B cell (primary cell): ENCODE results near the gene SNX14. TPM values are rescaled to one million over a fixed set of nuclear protein-coding genes. Genes with fewer than 3 reads are reported as not detected.

ENCODE experiments used
- ATAC-seq: fragments of 200-7000 bp; cut with Tn5 transposase; one replicate; pipeline ENCODE4 v1.10.0; 2021; ENCODE audit warnings: low read depth, mild to moderate bottlenecking, moderate number of reproducible peaks, moderate library complexity
- CTCF ChIA-PET: fragments of 350-600 bp; sonication (Branson Sonifier 250); formaldehyde crosslinking; loops from one replicate; lab custom pipeline; 2021; ENCODE audit warnings: antibody characterized with exemption, inconsistent platforms; lab: Charles Lee
- POLR2A ChIA-PET: fragments of 350-600 bp; sonication (Branson Sonifier 250); formaldehyde crosslinking; loops from one replicate; lab custom pipeline; 2021; ENCODE audit warnings: antibody characterized with exemption; lab: Charles Lee
- DNase-seq: peaks from one replicate; pipeline ENCODE4 v3.0.0; 2013
- H2AFZ ChIP-seq: 2 replicates; pipeline ENCODE4 v1.6.1; 2012; ENCODE audit warnings: mild to moderate bottlenecking, low read depth, low read length; ENCODE audit not compliant: insufficient read depth, poor library complexity, severe bottlenecking
- H3K27ac ChIP-seq, 2 donors: 1 replicate in 1 of 2; 2 replicates in 1 of 2; pipeline ENCODE4 v1.5.1; 2012 to 2013; ENCODE audit warnings: low read length in 2 of 2, mild to moderate bottlenecking in 2 of 2, moderate library complexity in 1 of 2
- H3K27me3 ChIP-seq, 4 experiments: fragments of 200-600 bp in 1 of 4; sonication (generic) in 1 of 4; replicated peaks in 1 of 4; 1 replicate in 2 of 4; 2 replicates in 2 of 4; pipeline versions ENCODE4 v1.6.1 to v1.7.0; 2013 to 2016; ENCODE audit warnings: low read length in 3 of 4, mild to moderate bottlenecking in 2 of 4, mixed read lengths in 1 of 4, moderate library complexity in 1 of 4; ENCODE audit not compliant: insufficient read depth in 4 of 4, control insufficient read depth in 3 of 4; ENCODE audit errors: control extremely low read depth in 1 of 4
- H3K36me3 ChIP-seq, 2 experiments: replicated peaks in 1 of 2; 1 replicate in 1 of 2; 2 replicates in 1 of 2; pipeline versions ENCODE4 v1.6.1 to v1.7.1; 2013; ENCODE audit warnings: low read length in 1 of 2; ENCODE audit not compliant: insufficient read depth in 2 of 2, control insufficient read depth in 1 of 2; ENCODE audit errors: control extremely low read depth in 1 of 2, extremely low read depth in 1 of 2
- H3K4me1 ChIP-seq, 2 donors: fragments of 200-600 bp in 1 of 2; sonication (generic) in 1 of 2; 1 replicate in 1 of 2; 2 replicates in 1 of 2; pipeline versions ENCODE4 v1.5.1 to v1.6.1; 2013 to 2017; ENCODE audit warnings: low read length in 2 of 2; ENCODE audit not compliant: control insufficient read depth in 2 of 2, insufficient read depth in 2 of 2
- H3K4me2 ChIP-seq: replicated peaks from 2 replicates; pipeline ENCODE3; 2012; ENCODE audit warnings: mild to moderate bottlenecking, low read depth, low read length; ENCODE audit not compliant: poor library complexity, severe bottlenecking
- H3K4me3 ChIP-seq, 5 experiments: fragments of 200-600 bp in 1 of 5; sonication (generic) in 1 of 5; 1 replicate in 3 of 5; 2 replicates in 2 of 5; pipeline versions ENCODE4 v1.5.1 to v1.7.0; 2011 to 2016; ENCODE audit warnings: low read length in 4 of 5, mild to moderate bottlenecking in 4 of 5, low read depth in 2 of 5, control low read depth in 1 of 5, moderate library complexity in 1 of 5; ENCODE audit not compliant: insufficient read depth in 1 of 5; ENCODE audit errors: control extremely low read depth in 1 of 5, extremely low read depth in 1 of 5
- H3K79me2 ChIP-seq: fragments of 200-600 bp; sonication (generic); one replicate; pipeline ENCODE4 v1.6.0; 2016; ENCODE audit warnings: low read length; ENCODE audit not compliant: control insufficient read depth, insufficient read depth
- H3K9ac ChIP-seq: fragments of 200-600 bp; sonication (generic); 2 replicates; pipeline ENCODE4 v1.6.1; 2017; ENCODE audit warnings: mild to moderate bottlenecking, low read length, moderate library complexity
- H3K9me3 ChIP-seq, 3 donors: one replicate each; pipeline versions ENCODE4 v1.6.1 to v1.7.1; 2013; ENCODE audit warnings: low read length in 2 of 3; ENCODE audit not compliant: control insufficient read depth in 2 of 3, insufficient read depth in 1 of 3; ENCODE audit errors: control extremely low read depth in 1 of 3
- H4K20me1 ChIP-seq: 2 replicates; pipeline ENCODE4 v1.6.0; 2012; ENCODE audit warnings: mild to moderate bottlenecking, low read length; ENCODE audit not compliant: insufficient read depth, control insufficient read depth, poor library complexity, severe bottlenecking
- H3K27ac Mint-ChIP-seq: one replicate; pipeline ENCODE4 v1.8.0; 2021; ENCODE audit warnings: mixed read lengths
- H3K27me3 Mint-ChIP-seq: one replicate; pipeline ENCODE4 v1.8.0; 2021; ENCODE audit warnings: mixed read lengths
- H3K4me1 Mint-ChIP-seq: one replicate; pipeline ENCODE4 v1.8.0; 2021; ENCODE audit warnings: mixed read lengths
- H3K4me3 Mint-ChIP-seq: one replicate; pipeline ENCODE4 v1.8.0; 2021; ENCODE audit warnings: mixed read lengths
- H3K9me3 Mint-ChIP-seq: one replicate; pipeline ENCODE4 v1.8.0; 2022; ENCODE audit warnings: mixed read lengths; ENCODE audit not compliant: insufficient read depth
- EZH2 ChIP-seq: IDR thresholded peaks from 2 replicates; pipeline ENCODE4 v1.6.1; 2012; ENCODE audit warnings: borderline replicate concordance, low read depth, mild to moderate bottlenecking, moderate library complexity, low read length; ENCODE audit not compliant: insufficient read depth, poor library complexity, severe bottlenecking
- WGBS: methylation state at CpG from one replicate; pipeline ENCODE4 v1.1.5; 2013; ENCODE audit warnings: missing lambda C conversion rate; ENCODE audit not compliant: insufficient coverage; 5-methylcytosine and 5-hydroxymethylcytosine counted together
- intact Hi-C: fragments of 100-400 bp; cut with micrococcal nuclease; formaldehyde crosslinking; loops from one replicate; pipeline ENCODE4 v1.10.0; 2022
- polyA plus RNA-seq: library from polyadenylated mRNA; depleted of rRNA; stranded (reverse); fragments of >200 nt; gene quantifications from 2 replicates; pipeline ENCODE4 v1.2.3, GENCODE V29; 2012
- total RNA-seq, 2 donors: library from RNA; stranded (reverse); fragments of 120-200 nt in 1 of 2; gene quantifications; 1 replicate in 1 of 2; 2 replicates in 1 of 2; pipeline versions ENCODE4 v1.2.3 to v1.2.4, GENCODE V29; 2013 to 2022
- TF ChIP-seq, protein P1 (sequence below): fragments of 200-600 bp; IDR thresholded peaks from one replicate; pipeline ENCODE4 v1.8.0; 2022; ENCODE audit warnings: antibody characterized with exemption, mild to moderate bottlenecking

SNX14 gene
- total and polyA plus RNA-seq, 2 donors (not counting 1 experiment from before 2014, with no cell fraction given), result 36.9 to 80.0 TPM

DNA sequence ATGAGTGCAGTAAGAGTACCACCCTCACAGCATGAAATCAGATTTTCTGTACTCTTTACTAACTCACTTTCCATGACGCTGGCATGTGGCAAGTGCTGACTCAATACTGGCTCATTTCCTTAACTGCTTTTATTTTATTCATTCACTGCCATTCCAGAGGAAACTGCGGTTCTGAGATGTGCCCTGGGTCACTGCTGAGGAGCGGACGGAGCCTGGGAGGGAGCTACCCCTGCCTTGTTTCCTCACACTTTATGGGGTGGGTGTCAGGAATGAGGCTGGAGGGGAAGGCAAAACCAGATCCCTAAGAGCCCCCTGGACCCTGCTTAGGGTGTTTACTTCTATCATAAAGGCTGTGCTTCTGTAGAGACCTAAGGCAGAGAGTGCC is 129.4 kb downstream of the SNX14 start:
- no peaks in the 10 kb centered on the region for H3K9me3 Mint-ChIP-seq
- Histone ChIP-seq H3K9me3 (no peaks in the 10 kb centered on the region), H3K36me3 (no peaks in the 10 kb centered on the region), H3K4me2 (no peak overlapping the region), H3K4me3 (no peak overlapping the region), H4K20me1 (no peaks in the 10 kb centered on the region), H2AFZ (no peak overlapping the region), H3K9ac (no peak overlapping the region), H3K79me2 (peaks cover 10% of the 10 kb centered on the region), H3K27ac (no peak overlapping the region), H3K4me1 (peaks cover 33 to 51% of the 10 kb centered on the region in 2 donors), H3K27me3 (no peaks in the 10 kb centered on the region)
- no peak overlapping the region for H3K4me3 Mint-ChIP-seq
- no peak for DNase-seq
- POLR2A ChIA-PET, result no interaction called here
- TF ChIP-seq, protein P1, sequence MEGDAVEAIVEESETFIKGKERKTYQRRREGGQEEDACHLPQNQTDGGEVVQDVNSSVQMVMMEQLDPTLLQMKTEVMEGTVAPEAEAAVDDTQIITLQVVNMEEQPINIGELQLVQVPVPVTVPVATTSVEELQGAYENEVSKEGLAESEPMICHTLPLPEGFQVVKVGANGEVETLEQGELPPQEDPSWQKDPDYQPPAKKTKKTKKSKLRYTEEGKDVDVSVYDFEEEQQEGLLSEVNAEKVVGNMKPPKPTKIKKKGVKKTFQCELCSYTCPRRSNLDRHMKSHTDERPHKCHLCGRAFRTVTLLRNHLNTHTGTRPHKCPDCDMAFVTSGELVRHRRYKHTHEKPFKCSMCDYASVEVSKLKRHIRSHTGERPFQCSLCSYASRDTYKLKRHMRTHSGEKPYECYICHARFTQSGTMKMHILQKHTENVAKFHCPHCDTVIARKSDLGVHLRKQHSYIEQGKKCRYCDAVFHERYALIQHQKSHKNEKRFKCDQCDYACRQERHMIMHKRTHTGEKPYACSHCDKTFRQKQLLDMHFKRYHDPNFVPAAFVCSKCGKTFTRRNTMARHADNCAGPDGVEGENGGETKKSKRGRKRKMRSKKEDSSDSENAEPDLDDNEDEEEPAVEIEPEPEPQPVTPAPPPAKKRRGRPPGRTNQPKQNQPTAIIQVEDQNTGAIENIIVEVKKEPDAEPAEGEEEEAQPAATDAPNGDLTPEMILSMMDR, result no peak
- no peak for TF ChIP-seq EZH2
- WGBS, result 50% methylated on average over 1 of the region's 4 CpGs
- ATAC-seq, result no peak
- CTCF ChIA-PET, result interaction anchor here (1.2 to 3.4 kb wide), 6 partner anchors 14 to 109 kb away, joined by 3 to 30 read pairs (median 6); partner anchors contain the start of gene NT5E
- H3K4me1 Mint-ChIP-seq, result peaks cover 62% of the 10 kb centered on the region
- intact Hi-C loops, result loop anchor here (5.0 kb wide), 1 partner anchor 47 kb away; no protein-coding TSS in a partner anchor
- peaks cover 2% of the 10 kb centered on the region for H3K27me3 Mint-ChIP-seq
- H3K27ac Mint-ChIP-seq, result no peak overlapping the region

DNA sequence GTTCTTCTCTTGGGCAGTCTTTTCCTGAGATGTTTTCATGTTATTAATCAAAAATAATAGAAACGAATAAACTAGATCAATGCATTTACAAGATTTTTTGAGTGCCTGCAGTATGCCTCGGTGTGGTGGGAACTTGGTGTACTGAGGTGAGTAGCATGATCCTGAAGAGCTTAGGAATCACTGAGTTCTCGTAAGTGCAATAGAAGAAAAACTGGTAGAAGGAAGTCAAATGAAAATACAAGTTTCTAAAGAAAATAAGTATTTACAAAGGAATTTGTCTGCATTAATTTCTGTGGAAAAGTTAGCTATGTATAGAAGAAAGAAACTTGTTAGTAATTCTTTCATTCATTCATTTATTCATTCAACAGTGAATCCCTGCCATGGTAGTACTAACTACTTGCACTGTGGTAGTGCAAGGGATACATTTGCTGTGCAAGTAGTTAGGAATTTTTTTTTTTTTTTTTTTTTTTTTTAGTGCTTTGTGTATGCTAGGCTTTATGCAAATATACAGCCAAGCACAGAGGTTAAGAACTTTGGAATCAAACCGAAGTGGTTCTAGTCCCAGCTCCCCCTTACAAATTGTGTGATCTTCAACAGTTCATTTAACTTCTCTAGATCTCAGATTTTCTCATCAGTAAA is 129.9 kb downstream of the SNX14 start:
- Histone ChIP-seq H2AFZ (no peak overlapping the region), H3K9me3 (no peaks in the 10 kb centered on the region), H3K79me2 (peaks cover 10% of the 10 kb centered on the region), H3K9ac (no peak overlapping the region), H3K4me3 (no peak overlapping the region), H3K27me3 (no peaks in the 10 kb centered on the region), H3K4me1 (peaks cover 37 to 55% of the 10 kb centered on the region in 2 donors), H3K4me2 (no peak overlapping the region), H3K27ac (no peak overlapping the region), H3K36me3 (no peaks in the 10 kb centered on the region), H4K20me1 (no peaks in the 10 kb centered on the region)
- DNase-seq (no peak), ATAC-seq (no peak)
- H3K9me3 Mint-ChIP-seq, result no peaks in the 10 kb centered on the region
- peaks cover 2% of the 10 kb centered on the region for H3K27me3 Mint-ChIP-seq
- intact Hi-C loops, result loop anchor here (5.0 kb wide), 1 partner anchor 46 kb away; no protein-coding TSS in a partner anchor
- peaks cover 66% of the 10 kb centered on the region for H3K4me1 Mint-ChIP-seq
- H3K27ac Mint-ChIP-seq, result no peak overlapping the region
- no peak overlapping the region for H3K4me3 Mint-ChIP-seq
- POLR2A ChIA-PET, result no interaction called here
- 73% methylated on average over 2 of the region's 4 CpGs for WGBS
- CTCF ChIA-PET, result interaction anchor here (1.7 to 3.4 kb wide), 5 partner anchors 13 to 73 kb away, joined by 4 to 30 read pairs (median 6); partner anchors contain the start of gene NT5E
- no peak for TF ChIP-seq EZH2
- TF ChIP-seq, protein P1, result no peak
